Ramos (cell line): ENCODE measurements around the gene FHIP2A.
"Not testable (repeated sequence)": the region's sequence is repeated elsewhere in the genome, so short reads cannot be mapped to it uniquely, and the experiment has no call there.

Source experiments
- in situ Hi-C: fragments of 300-500 bp; cut with MboI; formaldehyde crosslinking; loops from one replicate; pipeline ENCODE4 v1.14.3; 2022; ENCODE audit warnings: low sequenced_read_pairs; ENCODE audit not compliant: unreplicated experiment

Gene FHIP2A

GRCh38 chr10:114855776-114856543, 34.4 kb downstream of the FHIP2A start:
- in situ Hi-C loops = no loop called here

- in situ Hi-C loops = no loop called here
These were observed 35.1 kb downstream of the FHIP2A start for GRCh38 chr10:114856544-114857287.

GRCh38 chr10:114857288-114857565, 35.6 kb downstream of the FHIP2A start:
- in situ Hi-C loops = not testable (repeated sequence)

- in situ Hi-C loops = no loop called here
These were observed 36.5 kb downstream of the FHIP2A start for GRCh38 chr10:114857922-114858629.

- in situ Hi-C loops = no loop called here
These were observed 37.6 kb downstream of the FHIP2A start for GRCh38 chr10:114859222-114859621.

- in situ Hi-C loops = no loop called here
These were observed 40.9 kb downstream of the FHIP2A start for GRCh38 chr10:114862456-114862855.

GRCh38 chr10:114867365-114867764, 45.8 kb downstream of the FHIP2A start:
- in situ Hi-C loops = no loop called here

GRCh38 chr10:114868870-114869519, 47.4 kb downstream of the FHIP2A start:
- in situ Hi-C loops = no loop called here

GRCh38 chr10:114869520-114869892, 47.9 kb downstream of the FHIP2A start:
- in situ Hi-C loops = no loop called here

- in situ Hi-C loops = loop anchor here (10.0 kb wide), 2 partner anchors 244 to 544 kb away; no protein-coding TSS in a partner anchor
These were observed 48.9 kb downstream of the FHIP2A start for GRCh38 chr10:114870486-114870885.

- in situ Hi-C loops = loop anchor here (10.0 kb wide), 2 partner anchors 243 to 543 kb away; no protein-coding TSS in a partner anchor
These were observed 49.8 kb downstream of the FHIP2A start for GRCh38 chr10:114871379-114871778.
